HG03060 (cell line): ENCODE measurements around the gene DZIP1L.

Experiments used
- ATAC-seq: cut with Tn5 transposase; IDR thresholded peaks from one replicate; pipeline ENCODE4 v1.9.1; 2021; ENCODE audit warnings: low read depth, moderate number of reproducible peaks; ENCODE audit not compliant: unreplicated experiment

DZIP1L gene

DNA sequence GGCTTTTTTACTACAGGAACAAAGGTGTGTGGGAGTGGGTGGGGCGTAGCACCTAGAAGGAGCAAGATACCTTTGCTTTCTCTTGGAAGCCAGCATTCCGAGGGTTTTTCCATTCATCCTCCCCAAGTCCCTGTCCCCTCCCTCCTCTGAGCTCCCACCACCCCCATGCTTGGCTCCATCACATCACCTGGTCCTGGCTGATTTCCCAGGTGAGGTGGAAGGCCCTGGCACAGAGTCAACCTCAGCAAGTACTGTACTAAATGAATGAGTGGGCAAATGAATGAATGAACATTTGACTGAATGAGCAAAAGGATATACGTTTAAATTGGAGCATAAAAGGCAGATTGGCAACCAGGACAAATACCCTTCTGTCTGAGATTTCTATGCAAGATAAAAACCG lies 45.4 kb downstream of the DZIP1L start:
- no peak for ATAC-seq

GRCh38 chr3:138068579-138069174 lies 46.7 kb downstream of the DZIP1L start:
- no peak for ATAC-seq

DNA sequence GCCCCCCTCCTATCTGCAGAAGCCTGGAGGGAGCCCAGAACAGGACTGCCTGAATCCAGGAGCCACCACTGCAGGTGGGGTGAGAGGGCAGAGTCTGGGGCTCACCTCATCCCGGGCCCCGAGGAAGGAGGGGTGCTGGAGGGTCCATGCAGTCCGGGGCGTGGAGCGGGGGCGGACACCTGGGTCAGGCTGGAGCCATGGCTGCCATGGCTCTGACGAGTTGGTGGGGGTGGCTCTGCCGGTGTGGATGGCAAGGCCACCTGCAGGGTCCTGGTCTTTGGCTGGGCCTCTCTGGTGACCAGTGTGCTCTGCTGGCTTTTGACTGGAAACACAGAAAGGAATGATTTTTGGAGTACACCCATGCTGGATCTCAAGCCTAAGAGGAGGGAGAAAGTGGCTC lies 47.4 kb downstream of the DZIP1L start:
- ATAC-seq, result no peak

- no peak for ATAC-seq
Observed at GRCh38 chr3:138066972-138067371, 48.4 kb downstream of the DZIP1L start.

- peak; percentile 80 for ATAC-seq
Observed at GRCh38 chr3:138066383-138066782, 49.0 kb downstream of the DZIP1L start.

DNA sequence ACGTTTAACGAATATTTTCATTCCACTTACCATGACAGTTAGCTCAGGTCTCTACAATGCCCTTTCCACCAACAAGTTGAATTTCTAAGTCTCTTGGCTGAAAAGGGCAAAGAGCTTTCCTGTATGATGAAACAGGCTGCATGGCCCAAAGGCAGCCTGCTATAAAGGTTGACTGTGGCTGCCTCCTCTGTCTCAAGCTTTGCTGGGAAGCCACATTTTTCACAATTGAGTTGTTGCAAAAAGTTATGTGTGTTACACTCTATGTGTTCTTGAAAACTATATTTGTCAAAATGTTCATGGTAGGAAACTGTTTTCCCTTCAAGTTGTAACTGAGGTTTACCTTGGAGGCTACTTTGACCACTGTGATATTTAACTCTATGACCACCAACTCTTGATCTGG lies 49.5 kb downstream of the DZIP1L start:
- ATAC-seq, result no peak

DNA sequence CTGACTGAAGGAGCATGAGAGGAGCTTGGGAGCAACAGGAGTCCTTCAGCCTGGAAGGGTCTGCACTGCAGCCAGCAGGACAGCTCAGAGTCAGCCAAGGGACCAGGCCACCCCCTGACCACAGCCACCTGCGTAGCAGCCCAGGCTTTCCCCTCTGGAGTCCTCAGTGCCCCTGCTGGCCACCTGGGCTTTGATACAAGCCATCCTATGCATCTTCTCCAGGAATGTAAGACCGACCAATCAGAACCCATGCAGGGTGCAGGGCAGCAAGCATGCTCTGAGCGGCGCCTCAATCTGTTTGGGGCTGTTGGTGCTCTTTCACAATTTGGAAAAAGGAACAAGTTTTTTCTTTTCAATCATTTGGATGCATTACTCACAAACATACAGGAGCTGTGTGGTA lies 52.0 kb downstream of the DZIP1L start:
- no peak for ATAC-seq

DNA sequence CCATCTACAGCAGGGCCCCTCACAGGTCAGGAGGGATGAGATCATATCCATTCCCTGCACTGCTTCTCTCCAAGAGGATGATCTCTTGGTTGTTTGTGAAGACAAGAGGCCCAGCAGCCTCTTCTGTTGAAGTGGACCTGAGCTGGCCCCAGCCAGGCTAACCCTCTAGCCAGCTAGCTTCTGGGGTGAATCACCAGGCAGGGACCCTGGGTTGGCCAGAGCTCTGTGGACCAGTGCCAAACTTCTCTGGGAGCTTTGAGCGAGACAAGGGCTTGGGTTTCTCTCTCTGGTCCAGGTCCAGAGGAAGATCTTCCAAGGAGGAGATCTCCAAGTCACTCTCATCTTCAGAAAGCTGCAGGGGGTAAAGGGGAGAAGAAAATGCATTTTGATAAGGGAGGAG lies 52.8 kb downstream of the DZIP1L start:
- ATAC-seq, result no peak

GRCh38 chr3:138062037-138062436 lies 53.4 kb downstream of the DZIP1L start:
- no peak for ATAC-seq

DNA sequence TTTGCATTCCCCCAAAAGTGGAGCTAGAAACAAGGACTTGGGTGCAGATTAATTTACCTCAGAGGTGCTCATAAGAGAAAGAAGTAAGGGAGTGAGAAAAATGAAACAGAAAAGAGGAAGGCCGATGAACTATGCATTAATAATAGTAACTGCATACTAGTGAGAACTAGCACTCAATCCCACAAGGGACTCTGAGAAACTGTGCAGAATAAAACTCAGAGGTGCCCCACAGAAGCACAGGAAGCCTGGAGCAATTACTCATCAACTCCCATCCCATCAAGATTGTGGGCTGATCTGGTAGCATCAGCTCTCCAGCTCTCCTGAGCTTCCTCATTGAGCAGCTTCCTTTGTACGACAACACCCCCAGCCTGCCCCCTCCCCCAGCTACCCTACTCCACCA lies 54.6 kb downstream of the DZIP1L start:
- ATAC-seq, result no peak

DNA sequence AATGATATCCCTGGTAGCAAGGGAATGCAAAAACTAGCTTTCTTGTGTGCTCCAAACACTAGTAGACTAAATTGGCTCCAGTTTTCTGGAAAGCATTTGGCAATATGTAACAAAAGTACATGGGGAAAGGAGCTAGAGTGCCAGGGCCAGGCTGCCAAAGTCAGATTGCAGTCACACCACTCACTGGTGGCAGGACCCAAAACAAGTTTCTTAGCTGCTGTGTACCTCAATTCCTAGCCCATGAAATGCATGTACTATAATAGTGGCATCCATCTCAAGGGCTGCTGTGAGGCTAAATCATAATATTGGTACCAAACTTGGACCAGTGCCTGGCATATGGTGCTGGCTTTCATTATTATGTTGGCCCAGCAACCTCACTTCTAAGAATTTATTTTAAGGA lies 56.1 kb downstream of the DZIP1L start:
- ATAC-seq, result no peak

GRCh38 chr3:138057384-138057783 lies 58.0 kb downstream of the DZIP1L start:
- no peak for ATAC-seq

- ATAC-seq, result no peak
Observed at GRCh38 chr3:138054057-138054456, 61.4 kb downstream of the DZIP1L start.

DNA sequence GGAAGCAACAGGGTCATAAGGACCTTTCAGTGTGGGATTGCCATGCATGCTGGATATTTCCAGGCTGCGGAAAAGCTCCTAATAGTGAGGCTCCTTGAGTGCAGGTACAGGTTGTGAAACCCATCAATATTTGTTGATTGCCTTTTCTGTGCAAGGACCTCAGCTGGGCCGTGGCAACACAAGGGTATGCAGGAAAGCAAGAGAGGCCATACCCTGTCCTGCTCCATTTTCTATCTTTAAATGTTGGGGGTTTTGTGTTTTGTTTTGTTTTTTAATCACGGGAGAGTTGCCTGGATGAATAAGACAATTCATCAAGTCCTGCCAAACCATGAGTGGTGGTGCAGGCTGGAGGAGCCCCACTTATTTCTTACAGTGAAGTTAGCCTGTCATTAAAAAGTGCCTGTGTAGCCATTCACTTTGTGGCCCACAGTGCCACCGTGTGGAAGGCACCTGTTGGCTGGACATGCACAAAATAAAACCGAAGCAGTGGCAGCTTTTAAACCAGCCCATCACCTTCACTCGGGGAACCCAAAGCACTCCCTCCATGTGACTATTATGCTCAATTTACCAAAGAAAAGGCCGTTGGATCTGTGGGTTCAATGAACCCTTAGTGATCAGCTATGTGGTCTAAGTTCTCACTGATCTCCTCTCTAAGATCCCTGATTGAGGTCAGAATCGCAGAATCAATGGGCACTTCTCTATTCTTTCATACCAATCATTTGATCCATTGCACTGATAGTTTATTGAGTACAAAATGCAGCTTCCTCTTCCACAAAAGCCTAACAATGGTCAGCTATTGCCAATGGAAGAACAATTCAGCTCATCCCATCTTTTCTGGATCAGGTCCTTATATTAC lies 63.2 kb downstream of the DZIP1L start:
- ATAC-seq, result peak; percentile 61

DNA sequence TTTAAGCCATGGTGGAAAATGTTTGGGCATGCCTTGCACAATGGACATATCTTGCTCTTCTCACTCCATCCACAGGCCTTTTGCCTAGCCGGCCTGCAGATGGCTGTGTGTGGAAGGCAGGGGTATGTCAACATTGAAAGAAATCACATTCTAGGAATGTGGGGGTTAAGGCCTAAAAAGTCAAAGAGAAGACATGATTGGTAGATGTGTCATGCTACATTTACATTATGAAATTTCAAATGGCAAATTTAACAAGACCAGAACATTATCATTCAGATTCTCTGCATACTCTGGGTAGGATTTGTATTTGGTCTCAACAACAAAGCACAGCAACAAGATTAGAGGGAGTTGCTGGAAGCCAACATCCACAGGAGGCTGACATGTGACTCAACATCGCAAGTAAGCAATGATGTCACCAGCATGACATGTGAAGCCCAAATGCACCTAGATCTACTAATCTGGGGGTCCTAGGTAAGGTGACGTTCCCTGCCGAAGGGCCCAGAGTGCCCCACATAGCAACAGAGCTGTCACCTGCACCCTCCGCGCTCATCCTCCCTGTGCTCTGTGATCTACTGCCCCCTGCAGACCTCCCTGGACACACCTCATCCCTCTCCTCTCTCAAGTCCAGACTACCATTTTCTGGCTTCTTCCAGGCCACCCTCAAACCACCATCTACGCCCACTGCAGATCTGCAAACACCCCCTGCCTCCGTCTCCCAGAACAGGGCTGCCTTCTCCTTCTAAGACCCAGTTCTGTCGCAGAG lies 66.1 kb downstream of the DZIP1L start:
- ATAC-seq, result no peak

DNA sequence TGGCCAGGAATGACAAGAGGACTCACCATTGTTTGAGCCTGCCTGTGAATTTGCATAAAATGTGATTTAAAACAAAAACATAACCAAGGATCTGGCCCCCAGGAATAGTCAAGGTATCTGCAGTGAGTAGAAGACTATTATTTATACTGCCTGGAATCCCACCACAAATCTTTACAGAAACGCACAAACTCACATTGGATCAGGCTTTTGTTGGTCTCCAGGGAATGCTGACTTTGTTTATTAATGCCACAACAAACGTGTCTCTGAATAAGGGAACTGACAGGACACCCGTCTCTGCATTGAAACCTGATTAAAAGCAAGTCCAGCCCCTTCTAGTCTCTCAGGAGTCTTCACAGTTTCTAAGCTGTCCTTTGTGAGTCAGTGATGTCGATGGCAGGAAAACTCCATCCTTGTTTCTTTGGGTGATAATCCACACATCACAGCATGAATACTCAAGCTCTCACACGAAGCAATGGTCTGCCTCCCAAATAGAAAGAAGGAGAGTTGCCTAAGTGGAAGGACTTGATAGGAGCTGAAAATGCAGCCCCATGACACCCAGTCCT lies 67.7 kb downstream of the DZIP1L start:
- ATAC-seq, result no peak

DNA sequence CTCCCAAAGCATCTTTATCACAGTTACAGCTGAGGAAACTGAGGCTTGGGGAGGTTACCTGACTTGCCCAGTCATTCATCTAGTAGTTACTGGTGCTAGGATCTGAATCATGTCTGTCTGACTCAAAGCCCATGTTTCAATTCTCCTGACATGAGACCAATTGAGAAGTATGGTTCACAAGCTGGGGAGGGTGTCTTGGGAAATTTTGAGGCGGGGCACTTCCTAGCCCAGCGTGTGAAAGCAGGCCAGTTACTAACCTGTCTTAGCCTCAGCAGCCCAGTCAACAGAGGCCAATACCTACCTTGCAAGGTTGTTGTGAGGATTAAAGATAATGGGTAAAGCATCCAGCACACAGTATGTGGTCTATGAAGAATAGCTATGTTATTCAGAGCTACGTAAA lies 68.5 kb downstream of the DZIP1L start:
- ATAC-seq, result no peak

DNA sequence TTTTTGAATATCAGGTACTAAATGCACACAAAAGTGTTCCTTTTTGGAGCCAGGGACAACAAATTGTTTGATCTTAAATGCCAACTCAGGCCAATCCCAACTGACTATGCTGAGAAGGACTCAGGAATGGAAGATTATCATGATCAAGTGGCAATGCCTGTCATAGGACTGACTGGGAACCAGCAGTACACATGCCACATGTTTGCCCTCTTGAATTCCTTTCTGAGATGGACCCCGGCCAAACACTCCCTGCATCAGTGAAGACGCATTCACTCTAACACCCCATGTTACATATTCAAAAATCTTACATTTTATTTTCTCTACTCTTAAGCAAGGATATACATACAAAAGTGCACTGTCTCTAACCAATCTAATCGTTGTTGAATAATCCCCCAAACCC lies 69.3 kb downstream of the DZIP1L start:
- no peak for ATAC-seq

- ATAC-seq, result no peak
Observed at GRCh38 chr3:138043266-138044029, 72.0 kb downstream of the DZIP1L start.

DNA sequence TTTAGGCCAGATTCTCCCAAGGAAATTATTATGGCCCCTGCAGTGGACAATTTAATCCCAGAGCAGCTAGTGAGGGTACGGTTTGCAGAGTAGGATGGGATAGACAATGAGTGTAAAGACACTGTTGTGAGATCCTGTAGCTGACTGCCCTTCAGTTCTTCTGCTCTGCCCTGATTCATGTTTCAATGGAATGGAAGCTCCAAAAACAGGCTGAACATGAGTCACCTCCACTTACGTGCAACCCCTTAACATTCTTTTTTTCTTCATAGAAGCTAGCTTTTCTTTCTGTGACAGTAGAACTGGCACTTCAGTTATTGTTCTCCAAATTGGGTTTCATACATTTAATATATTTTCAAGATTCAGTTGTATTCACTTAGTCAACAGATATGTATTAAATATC lies 73.4 kb downstream of the DZIP1L start:
- no peak for ATAC-seq
